GM19324 (cell line): ENCODE measurements around the gene CCNA2.

ENCODE experiments used
- ATAC-seq: cut with Tn5 transposase; IDR thresholded peaks from one replicate; pipeline ENCODE4 v1.9.1; 2021; ENCODE audit warnings: mild to moderate bottlenecking, moderate library complexity; ENCODE audit not compliant: unreplicated experiment, low FRiP score

CCNA2 gene

DNA sequence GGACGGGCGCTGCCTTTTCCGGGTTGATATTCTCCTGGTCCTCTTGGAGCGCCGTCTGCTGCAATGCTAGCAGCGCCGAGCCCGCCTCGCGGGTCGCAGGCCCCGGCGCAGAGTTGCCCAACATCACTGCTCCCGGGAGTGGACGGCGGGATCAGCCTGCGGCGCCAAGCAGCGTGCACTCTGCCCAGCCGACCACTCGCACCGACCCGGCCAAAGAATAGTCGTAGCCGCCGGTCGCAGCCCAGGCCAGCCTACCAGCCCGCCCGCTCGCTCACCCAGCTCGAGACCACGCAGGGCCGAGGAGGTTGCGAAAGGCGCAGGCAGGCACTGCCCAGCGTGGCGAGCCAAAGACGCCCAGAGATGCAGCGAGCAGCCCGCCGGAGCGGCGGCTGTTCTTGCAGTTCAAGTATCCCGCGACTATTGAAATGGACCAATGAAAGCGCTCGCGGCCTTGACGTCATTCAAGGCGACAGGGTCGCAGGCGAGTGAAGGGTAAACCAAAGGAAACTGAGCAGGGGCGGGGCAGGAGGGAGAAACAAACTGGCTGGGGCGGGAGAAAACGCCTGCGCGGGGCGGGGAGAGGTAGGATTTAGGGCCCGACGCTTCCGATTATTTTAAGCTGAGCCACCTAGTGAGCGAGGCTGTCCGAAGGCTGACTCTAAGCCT lies at the start of gene CCNA2:
Gene CCNA2, minus strand, starts transcription at position 379 of the 666 bp plus-strand sequence. Its CDS starts 255 bp downstream, at position 124.
- ATAC-seq, result peak; percentile 95

DNA sequence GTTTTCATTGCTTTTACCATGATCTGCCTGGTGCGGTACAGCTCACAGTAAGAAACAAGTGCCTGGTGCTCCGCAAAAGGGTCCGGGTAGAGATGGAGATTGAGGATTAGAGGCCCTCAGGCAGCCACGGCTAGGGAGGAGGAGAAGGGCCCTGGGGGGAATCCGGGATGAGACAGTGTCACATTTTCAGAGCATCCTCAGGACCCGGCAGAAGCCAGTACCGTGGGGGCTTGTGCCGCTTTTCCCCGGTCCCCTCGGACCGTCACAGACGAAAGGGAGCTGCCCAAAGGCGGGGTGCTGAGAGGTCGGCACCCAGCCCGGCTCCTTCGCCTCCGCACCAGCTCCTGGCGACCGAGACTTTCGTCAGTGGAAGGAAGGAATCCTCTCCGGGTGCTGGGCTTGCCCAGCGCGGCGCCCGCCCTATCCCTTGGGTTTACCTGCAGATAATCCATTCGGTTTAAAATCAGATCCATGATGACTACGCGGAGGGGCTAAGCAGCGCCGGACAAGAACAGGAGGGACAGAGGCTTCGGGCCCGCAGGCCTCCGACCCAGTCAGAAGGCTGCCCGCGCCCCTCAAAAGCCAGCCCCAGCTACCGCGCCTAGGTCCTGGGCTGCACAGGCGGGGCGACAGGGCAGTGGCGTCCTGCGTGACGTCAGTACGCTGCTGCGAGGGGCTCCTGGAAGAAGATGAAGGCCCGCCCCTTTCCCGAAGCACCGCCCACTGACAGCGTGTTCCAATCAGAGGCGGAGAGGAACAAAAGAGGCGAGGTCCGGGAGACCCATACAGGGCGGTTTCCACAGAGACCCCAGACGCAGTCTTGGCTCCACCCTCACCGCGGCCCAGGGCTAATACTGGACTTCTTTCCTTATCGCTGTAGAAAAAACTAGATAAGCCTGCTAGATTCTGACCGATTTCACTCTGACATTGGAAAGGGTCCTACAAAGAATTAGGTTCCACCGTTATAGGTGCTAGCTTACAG lies 46.4 kb upstream of the CCNA2 start, which contains the start of gene BBS7:
Gene BBS7, minus strand, starts transcription at position 634 of the 982 bp plus-strand sequence. Its CDS starts 161 bp downstream, at position 473.
- ATAC-seq, result peak; percentile 100

DNA sequence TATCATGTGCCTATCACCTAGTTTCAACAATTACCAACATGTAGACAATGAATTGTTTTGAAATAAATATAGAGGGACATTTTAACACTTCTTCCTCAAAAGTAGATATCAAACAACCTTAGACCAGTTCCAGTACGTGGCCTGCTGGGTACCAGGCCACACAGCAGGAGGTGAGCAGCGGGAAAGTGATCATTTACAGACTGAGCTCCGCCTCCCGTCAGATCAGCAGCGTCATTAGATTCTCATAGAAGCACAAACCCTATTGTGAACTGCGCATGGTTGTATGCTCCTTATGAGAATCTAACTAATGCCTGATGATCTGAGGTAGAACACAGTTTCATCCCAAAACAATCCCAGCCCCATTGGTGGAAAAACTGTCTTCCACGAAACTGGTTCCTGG lies 40.1 kb upstream of the CCNA2 start:
- ATAC-seq, result no peak

GRCh38 chr4:121861426-121861825 lies 37.7 kb upstream of the CCNA2 start:
- ATAC-seq, result no peak

GRCh38 chr4:121860121-121860520 lies 36.4 kb upstream of the CCNA2 start:
- no peak for ATAC-seq

- ATAC-seq, result no peak
Measured at GRCh38 chr4:121851354-121851753, 27.7 kb upstream of the CCNA2 start.

DNA sequence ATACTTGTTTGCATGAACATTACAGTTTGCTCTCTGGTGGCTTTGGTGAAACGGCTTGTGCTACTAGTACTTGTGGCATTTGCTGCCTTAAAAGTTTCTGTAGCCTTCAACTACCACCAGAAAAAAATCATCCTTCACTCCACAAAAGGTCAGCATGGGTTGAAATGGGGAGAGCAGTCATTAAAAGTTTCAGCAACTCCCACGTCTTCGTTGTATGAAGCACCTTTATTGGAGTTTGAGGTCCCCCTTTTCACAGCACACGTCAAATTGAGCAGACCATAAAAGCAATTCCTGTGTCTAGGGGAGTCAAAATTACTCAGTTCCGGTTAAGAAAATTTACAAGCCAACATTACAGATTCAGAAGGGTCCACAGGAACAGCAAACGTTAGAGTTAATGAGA lies 23.0 kb upstream of the CCNA2 start:
- no peak for ATAC-seq

GRCh38 chr4:121842862-121843261 lies 19.2 kb upstream of the CCNA2 start:
- no peak for ATAC-seq

- ATAC-seq, result no peak
Measured at GRCh38 chr4:121838136-121838535, 14.5 kb upstream of the CCNA2 start.

DNA sequence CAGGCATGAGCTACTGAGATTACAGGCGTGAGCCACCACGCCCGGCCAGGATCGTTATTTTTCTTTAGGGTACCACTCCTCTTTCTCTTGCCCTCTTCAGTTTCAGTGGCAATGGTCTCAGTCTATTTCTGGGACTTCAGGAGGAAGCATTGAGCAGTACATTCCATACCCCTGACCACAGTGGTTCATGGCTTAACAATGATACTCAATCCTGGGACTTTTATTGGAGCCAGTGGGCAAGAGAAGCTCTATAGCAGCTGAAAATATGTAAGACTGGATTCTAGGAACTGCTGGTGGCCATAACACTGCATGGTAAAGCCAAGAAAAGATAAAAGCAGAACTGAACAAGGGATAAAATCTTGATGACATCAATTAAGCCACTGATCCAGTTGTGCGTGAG lies 5.8 kb upstream of the CCNA2 start:
- ATAC-seq, result no peak

DNA sequence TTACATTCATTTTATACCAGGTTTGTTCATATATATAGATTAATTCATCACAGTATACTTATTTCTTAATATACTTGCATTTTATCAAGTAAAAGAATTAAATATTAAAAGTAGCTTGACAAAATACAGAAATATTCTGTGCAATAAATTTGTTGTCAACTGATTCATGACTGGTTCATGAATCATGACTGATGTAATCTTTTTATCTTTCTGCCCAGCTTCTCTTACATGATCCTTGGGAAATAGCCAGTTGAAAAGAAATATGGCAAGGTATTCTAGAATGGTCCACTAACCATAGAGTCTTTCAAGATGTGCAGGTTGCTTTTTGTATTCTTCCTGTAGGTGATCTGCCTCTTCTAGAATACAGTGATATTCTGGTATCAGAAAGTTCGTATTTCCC lies 4.2 kb upstream of the CCNA2 start:
- ATAC-seq, result no peak

GRCh38 chr4:121824950-121825349 lies 1.3 kb upstream of the CCNA2 start:
- ATAC-seq, result no peak

DNA sequence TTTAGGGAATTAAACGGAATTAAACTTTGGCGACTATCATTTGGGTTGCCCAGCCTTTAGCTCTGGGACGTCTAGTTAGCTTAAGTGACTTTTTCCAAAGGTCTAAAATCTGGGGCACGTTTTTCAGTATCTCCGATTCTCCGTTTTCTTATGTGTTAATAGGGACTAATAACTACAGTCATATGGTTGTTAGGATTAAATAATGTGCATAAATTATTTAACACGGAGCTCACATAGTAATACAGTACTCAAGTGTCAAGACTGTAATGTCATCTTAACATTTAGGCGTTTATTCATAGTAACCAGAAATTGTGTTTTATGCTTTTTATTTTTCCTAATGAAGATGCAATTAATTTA lies 466 bp upstream of the CCNA2 start:
- ATAC-seq, result peak; percentile 0

GRCh38 chr4:121822796-121823504 lies 733 bp downstream of the CCNA2 start:
- peak; percentile 37 for ATAC-seq

DNA sequence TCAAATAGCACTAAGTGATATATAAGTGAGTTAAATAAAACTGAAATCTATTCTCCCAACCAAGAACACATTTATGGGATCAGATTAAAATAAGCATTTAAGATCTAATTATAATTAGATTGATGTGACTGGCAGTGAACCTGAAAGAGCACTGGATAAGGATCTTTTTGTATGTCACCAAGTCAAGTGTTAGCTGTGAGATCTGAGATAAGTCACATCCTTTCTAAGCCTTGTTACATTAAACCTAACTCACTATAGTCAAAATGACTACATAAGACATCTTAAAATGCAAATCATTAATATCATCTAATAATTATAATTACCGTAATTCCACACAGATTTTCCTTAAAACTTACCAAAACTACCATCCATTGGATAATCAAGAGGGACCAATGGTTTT lies 1.6 kb downstream of the CCNA2 start:
- ATAC-seq, result no peak

- ATAC-seq, result no peak
Measured at GRCh38 chr4:121819216-121819965, 4.3 kb downstream of the CCNA2 start.

DNA sequence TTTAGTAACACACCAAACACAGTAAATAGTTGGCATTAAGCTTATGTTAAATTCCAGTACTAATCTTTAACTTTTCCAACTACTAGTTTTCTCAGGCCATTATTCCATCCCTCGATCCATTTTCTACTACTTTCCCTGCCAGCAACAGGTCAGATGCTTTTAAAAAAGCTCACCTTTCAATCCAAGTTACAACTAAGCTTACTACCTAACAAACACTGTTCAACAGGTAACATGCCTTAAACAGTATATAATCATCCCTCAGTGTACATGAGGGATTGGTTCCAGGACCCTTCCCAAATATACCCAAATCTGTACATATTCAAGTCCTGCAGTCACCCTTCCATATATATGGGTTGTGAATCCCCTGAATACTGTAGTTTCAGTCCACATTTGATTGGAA lies 5.5 kb downstream of the CCNA2 start:
- ATAC-seq, result no peak

- no peak for ATAC-seq
Measured at GRCh38 chr4:121817701-121818100, 6.0 kb downstream of the CCNA2 start.

- no peak for ATAC-seq
Measured at GRCh38 chr4:121817006-121817405, 6.7 kb downstream of the CCNA2 start.

DNA sequence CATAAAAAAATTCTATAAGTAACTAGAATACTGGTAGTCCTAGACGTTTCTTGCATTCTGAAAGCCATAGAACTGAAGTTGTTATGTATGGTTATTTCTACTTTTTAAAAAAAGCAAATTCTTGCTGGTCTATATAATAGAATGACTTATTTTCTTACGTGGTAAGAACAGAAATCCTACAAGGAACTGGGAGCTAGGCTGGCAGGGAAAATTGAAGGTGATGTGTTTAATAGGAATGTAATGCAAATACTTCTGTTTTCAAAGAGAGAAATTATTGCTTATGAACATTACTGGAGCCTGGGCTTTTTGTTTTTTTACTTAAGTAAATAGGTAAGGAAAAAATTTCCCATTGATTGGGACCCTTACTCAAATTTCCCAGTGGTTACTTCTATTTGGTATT lies 8.9 kb downstream of the CCNA2 start:
- ATAC-seq, result no peak
